AG20443 (cell line): ENCODE measurements around the gene ATF2.

Source experiments
- DNase-seq: peaks from one replicate; pipeline ENCODE4 v3.0.0; 2012; ENCODE audit warnings: low spot score, mixed read lengths

ATF2 gene, protein sequence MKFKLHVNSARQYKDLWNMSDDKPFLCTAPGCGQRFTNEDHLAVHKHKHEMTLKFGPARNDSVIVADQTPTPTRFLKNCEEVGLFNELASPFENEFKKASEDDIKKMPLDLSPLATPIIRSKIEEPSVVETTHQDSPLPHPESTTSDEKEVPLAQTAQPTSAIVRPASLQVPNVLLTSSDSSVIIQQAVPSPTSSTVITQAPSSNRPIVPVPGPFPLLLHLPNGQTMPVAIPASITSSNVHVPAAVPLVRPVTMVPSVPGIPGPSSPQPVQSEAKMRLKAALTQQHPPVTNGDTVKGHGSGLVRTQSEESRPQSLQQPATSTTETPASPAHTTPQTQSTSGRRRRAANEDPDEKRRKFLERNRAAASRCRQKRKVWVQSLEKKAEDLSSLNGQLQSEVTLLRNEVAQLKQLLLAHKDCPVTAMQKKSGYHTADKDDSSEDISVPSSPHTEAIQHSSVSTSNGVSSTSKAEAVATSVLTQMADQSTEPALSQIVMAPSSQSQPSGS

DNA sequence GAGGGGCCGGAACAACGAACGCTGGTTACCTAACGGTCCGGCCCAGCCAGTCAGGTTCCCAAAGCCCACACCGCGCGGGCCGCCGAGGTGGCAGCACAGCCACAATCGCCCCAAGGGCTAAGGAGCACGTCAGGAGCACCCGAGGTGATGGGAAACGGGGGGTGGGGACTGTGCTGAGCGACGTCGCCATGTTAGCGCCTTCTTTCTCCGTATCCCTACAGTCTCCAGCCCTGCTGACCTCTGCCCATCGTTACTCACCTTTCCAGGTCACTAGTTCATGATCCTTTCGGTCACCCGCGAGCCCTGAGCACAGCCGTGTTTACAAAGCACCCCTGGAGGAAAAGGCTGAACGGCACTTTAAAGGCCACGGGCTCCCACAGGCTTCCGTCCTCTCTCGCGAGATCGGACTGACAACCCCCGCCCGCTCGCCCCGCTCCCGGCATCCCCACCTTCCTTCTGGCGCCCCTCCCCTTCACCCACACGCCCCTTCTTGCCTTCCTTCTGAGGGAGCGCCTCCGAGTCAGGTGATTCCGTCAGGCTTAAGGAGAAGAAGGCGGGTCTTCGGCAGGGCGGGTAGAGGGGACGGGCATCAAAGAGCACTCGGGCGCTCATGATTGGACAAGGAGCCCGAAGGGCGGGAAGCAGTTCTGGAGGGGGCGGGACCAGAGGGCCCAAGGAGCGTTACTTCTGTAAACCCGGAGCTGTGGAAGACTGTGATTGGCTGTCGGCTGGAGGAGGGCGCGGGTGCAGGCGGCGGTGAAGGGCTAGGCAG lies at the start of gene ATF2:
Gene ATF2 (minus strand): TSS at position 412 of the 772 bp plus-strand sequence. CDS start 31,760 bp downstream, outside the sequence.
- peak; percentile 97 for DNase-seq

DNA sequence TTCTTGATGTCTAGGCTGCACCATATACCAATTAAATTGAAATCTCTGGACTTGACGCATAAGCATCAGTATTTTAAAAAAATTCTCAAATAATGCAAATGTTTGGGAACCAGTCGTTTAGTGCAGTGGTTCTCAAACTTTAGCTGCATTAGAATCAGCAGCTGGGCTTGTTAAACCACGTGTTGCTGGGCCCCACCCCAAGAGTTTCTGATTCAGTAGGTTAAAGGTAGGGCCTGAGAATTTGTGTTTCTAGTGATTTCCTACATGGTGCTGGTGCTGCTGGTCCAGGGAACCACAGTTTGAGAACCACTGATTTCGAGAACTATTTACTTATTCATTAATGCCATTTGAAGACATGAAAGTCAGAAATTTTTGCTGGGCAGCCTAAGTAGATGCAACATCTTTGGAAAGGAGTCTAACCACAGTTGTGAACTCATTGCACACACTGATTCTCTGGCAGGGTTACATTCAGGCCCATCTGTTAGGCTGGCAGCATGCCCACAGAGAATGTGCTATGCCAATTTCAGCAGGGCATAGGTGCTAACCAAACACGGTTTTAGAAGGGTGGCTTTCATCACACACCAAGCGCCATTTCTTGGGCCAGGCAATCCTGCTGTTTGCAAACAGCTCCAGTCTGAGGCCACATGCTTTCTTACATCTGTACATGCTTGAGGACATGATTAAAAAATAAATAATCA lies 39.9 kb upstream of the ATF2 start:
- DNase-seq: no peak

DNA sequence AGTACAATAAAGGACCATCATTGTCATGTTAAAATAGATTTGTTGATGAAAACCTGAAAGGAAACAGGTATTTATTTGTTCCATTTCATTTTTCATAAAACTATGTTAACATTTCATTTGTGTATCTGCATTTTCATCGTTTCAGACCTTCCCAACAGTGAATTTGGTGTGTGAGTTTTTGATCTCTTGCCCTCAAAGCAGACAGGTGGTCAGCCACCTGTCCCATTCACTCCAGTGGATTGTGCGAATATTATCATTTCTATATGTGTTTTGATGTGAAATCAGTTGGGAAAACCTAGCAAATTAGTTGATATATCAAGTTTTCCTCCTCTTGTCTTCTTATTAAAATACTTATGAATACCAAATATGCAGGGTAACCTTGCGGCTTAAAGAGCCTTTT lies 38.9 kb upstream of the ATF2 start:
- no peak for DNase-seq

DNA sequence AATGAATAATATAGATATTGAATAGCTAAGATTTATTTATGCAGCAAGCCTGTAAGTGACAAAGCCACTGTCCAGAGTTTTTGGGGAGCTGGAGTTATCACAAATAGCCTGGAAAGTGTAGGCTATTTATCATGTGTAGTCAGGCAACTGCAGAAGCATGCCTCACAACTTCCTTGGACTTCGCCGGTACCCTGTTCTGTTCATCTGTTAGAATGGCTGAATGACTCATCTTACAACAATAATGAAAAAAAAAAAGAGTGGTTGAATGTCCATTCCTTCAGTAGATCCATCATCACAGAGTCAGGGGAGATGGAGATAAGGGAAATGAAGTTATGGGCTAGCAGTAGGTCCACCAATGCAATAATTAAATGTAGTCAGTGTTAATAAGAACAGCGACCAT lies 37.5 kb upstream of the ATF2 start:
- DNase-seq: peak; percentile 6

DNA sequence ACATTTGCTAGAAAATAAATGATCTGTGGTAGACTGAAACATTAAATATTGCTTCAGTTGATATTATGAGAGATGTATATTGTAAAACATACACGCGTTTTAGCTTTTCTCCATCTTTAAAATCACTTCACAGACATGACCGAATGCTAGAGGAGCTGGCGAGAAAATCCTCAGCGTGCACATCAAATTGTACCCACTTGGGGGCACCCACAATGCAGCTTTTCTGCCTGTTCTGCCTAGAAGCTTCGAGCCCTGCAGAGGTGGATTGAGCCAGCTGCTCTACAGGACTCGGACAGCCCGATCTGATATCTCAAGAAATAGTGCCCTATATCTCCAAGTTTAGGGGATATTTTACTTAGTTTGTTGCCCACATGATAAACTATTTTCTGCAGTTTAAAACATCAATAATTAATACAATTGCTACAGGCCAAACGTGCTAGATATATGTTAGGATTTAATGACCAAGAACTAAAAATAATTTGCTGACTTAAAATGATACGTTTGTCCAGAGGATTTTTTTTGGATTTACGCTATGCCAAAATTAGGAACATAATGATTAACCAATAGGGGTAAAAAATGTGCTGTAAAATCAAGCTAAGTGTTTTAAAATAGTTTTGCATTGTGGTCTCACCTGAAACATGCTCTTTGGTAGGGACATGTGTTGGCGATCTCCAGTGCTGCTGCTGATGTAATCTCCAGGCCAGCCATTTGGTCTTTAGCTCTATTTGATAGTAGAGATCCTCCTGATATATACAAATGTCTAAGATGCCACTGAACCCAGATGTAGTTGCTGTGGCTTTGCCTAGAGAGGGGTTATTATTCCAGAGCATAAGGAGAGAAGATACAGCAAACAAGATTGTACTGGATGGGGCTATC lies 35.9 kb upstream of the ATF2 start:
- DNase-seq: peak; percentile 70

DNA sequence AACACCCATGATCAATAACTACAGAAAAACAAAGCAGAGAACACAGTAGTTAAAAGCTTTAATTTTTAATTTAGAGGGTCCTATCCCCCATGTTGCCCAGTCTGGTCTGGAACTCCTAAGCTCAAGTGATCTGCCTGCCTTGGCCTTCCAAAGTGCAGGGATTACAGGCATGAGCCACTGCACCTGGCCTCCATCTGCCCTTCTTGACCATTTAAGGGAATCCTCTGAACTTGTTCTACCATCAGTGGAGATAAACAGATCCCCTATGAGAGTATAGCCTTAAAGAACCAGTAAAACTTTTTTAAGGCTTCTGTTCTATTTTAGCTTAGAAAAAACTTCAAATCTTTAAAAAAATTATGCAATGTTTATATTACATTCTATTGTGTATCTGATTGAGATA lies 27.0 kb upstream of the ATF2 start:
- DNase-seq: no peak

DNA sequence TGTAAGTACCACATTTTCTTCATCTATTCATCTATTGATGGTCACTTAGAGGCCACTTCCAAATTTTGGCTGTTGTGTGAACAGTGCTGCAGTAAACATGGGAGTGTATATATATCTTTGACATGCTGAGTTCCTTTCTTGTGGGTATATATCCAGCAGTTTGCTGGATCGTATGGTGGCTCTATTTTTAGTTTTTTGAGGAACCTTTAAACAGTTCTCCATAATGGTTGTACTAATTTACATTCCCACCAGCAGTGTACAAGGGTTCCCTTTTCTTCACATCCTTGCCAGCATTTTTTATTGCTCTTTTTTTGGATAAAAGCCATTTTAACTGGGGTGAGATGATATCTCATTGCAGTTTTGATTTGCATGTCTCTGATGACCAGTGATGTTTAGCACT lies 20.8 kb upstream of the ATF2 start:
- no peak for DNase-seq

DNA sequence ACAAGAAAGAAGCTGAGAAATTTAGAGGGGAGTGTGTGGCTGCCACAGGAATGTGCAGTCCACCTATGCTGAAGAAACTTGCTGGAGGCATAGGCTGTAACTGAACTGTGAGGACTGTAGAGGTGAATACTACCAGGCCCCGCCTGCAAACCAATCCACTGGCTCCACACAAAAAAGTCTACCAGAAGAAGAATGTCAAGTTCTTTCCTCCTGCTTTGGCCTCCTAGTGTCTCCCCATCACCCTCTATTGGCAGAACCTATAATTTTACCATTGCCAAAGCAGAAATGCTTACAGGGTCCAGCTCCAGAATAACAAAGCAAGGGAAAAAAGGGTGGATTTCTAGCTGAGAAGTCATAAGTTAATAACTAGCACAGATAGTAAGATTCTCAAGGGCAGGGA lies 19.4 kb upstream of the ATF2 start:
- DNase-seq: peak; percentile 9

DNA sequence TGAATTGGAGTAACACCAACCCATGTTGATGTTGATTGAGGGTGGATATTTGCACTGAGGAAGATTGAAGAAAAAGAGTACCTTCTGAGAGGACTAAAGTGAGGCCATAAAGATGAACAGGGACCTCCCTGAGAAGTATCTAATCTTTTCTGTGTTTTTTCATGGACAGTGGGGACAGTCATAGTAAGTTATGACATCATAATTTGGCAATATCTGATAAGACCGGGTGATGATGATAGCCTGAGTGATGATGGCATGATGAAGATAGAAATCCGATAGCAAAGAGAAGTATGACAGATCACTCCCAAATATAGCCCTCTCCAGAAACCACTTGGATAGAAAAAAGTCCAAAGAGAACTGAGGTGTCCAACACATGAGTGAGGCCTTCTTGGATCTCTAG lies 15.7 kb upstream of the ATF2 start:
- DNase-seq: no peak

DNA sequence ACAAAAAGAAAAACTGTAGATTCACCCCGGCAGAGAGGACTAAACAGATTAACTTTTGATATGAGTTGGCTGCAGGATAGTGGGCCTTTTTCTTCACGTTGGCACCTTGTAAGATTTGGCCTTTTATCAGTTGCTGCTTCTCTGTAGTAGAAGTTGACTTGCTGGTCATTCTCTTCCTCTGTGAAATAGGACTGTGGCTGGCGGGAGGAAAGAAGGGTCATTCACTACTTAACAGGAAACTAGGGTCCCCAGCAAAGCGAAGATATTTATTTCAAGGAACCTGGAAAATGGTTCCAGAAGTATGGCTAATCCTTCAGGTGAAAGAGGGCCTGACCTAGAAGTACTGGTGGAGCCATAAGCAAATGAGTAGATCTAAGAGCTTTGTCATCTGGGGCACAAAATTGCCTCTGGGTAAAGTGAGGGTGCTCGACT lies 13.9 kb upstream of the ATF2 start:
- no peak for DNase-seq

DNA sequence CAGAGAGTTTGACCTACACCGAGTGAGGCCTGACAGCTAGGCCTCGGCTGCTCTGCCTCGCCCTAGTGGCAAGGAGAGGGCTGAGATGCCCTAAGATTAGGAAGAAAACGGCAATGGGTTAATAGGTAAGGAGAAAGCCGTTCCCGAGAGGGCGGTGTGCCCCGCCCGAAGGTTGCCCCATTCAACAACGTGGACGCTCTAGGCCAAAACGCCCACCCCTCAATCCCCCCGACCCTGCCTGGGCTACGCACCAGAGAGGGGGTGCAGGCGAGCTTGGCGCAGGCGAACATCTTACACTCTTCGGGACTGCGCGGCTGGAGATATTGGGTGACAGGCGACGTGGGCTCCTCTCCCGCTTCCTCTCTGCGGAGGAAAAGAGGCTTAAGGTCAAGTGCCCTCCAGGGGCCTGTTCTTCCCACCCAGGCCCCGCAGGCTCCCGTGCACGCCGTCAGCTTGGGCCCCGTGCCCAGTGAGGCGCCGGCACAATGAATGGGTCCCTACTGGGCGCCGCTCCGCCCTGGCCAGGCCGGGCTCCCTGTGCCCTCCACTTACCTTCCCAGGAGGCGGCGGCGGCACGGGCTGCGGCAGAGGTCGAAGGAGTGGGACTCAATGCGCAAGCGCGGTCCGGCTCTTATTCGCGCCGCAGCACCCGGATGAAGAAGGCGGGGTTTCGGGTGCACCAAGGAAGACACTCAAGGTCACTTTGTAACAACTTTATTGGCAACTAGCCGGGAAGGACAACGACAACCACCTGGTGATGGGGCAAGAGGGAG lies 13.3 kb upstream of the ATF2 start, which contains the start of gene ATP5MC3:
Gene ATP5MC3 (minus strand): TSS at position 607 of the 773 bp plus-strand sequence. CDS start 317 bp downstream, at position 290.
- peak; percentile 98 for DNase-seq

DNA sequence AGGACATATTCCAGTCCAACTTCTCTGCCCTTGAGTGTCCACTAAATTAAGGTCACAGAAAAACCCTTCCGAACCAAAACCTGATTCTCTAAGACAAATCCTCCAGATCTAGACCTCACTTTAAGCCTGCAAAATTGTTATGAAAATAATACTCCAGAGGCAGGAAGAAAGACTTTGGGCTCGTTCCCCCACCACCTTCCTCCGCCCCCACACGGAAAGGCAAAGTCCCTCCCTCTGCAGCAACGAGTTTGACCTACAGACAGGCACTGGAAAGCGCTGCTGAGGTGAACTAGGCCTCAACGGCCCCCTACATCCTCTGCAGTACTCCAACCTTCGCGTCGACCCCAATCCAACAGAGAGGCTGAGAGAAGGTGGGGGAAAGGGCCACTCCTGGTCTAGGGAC lies 12.7 kb upstream of the ATF2 start:
- DNase-seq: peak; percentile 57

DNA sequence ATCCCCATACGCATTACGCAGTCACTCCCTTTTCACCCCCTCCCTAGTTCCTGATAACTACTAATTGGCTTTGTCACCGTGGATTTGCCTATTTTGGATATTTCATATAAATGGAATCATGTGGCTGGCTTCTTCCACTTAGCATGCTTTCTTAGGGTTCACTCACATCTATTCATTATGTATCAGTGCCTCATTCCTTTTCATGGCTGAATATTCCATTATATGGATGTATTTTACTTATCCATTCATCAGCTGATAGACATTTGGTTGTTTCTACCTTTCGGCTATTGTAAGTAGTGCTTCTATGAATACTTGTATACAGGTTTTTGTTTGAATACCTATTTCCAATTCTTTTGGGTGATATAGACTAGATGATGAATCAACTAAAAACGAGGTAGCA lies 8.6 kb upstream of the ATF2 start:
- no peak for DNase-seq

DNA sequence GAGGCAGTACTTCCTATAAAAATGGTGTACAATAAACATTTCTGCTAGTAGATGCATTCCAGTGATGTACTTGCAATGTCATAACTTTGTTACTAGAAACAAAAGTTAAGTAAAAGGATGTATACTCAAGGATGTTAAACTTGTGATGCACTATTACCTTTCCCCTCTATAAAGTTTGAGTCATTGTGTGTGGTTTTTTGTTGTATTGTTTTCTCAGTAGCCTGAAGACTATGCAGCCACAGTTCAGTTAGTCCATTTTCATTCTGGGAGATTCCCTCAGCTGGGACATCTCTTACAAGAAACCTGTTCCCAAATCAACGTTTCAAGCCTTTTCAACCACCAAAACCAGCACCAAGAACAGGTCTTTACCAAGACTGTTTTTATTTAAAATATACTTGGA lies 7.9 kb upstream of the ATF2 start:
- no peak for DNase-seq

DNA sequence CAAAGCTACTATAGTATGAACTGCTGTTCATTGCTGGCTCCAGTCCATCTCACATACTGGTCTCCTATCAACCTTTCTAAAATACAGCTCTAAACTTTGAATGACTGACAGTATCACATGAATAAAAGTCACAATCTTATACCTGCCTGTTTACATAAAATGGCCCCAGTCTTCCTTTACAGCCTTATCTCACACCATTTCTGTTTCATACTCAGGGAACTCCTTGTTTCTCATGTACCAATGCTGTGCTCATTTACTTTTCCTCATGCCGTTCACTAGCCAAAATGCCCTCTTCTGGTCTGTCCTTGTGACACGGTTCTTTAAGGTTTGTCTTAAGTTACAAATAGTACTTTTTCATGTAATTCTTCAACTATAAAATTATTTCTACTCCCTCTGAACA lies 7.3 kb upstream of the ATF2 start:
- DNase-seq: no peak

DNA sequence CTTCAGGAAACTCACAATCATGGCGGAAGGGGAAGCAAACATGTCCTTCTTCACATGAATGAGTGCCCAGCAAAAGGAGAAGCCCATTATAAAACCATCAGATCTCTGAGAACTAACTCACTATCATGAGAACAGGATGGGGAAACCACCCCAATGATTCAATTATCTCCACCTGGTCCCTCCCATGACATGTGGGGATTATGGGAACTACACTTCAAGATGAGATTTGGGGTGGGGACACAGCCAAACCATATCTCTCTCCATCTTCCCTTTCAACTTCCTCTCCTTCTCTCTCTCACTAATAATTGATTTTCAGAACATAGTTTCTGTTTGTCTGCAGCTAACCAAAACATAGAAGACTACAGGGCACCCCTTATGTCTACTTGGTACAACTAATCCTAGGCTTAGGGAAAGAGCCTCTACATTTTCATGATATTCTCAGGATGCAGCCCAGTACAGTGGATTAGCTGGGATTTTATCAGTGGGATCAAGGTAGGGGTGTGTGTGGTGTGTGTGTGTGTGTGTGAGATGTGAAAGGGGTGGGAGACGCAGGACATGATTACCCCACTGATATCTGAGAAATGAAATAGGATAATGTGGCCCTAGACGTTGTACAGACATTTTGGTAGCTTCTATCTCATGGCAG lies 2.8 kb upstream of the ATF2 start:
- DNase-seq: no peak

DNA sequence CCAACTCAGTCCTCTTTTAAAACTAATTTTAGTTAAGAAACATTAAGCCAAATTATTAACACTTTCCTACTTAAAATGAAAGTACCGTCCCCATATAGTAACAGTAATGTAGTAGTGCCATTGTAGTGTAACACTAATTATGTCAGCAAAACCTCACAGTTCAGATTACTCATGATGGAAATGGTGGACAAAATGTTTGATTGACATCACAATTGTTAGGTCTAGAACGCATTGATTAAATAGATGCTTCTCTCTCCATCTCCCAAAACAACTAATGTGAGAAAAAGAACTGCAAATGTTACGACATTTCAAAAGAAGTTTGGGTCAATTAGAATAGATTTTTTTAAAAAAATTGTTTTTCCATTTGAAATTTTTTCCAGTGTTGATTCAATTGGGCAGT lies 1.2 kb upstream of the ATF2 start:
- no peak for DNase-seq

DNA sequence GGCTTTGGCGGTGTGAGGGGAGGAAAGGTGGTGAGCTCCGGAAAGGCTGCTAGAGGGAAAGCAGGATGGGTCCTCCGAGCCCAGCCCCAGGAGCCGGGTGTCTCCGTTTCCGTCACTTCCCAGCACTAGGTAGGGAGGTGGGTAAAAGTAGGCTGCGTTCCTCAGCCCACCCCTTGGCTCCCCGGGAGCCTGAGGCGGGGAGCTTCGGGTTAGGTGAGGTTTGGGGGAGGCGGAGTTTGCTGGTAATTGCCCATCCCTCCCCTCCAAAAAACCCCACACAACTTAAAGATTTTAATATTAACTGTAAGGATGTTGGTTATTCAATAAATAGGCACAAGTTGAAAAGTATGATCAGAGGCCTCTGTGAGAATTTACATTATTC lies 552 bp upstream of the ATF2 start:
- DNase-seq: no peak

DNA sequence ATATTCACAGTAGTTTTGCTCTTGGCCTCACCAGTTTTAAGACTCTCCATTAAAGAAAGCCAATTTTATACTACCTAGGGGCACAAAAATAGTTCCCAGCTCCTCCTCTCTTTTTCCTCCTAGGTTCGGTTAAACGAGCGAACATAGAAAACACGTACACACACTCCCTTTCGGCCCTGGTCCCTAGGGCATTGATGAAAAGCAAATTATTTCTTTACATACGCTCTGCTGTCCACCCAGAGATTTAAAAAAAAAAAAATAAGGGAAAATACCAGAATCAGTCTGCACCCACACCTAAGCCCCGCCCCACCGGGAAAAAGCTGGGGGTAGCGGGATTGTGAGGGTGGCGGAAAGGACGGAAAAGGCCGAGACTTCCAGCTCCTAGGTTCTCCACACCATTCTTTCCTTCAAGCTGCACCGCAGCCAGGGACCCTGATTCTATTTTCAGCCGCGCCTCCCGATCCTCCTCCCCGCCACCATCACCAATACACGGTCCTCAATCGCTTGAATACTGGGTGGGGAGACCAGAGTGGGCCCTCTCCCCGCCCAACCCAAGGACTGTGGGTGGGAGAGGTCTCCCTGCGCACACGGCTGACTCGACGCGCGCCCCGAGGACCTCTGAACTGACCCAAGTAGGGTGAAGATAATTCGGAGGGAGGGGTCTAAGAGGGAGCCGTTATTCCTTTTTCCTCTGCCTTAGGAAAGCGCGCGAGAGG lies 769 bp downstream of the ATF2 start:
- peak; percentile 64 for DNase-seq
